ENCODE results near the gene KIFAP3. TPM values are rescaled to one million over a fixed set of nuclear protein-coding genes. Genes with fewer than 3 reads are reported as not detected.
"Not testable (repeated sequence)": the region's sequence is repeated elsewhere in the genome, so short reads cannot be mapped to it uniquely, and the experiment has no call there.

Gene KIFAP3
- total RNA-seq, 4 donors from 2014 or later: 15.5 to 25.0 (median 18.0) TPM

GRCh38 chr1:170009551-170009950, 64.9 kb downstream of the KIFAP3 start:
- ATAC-seq (no peak), DNase-seq (no peak)
- TF ChIP-seq CTCF (IDR thresholded peaks at IDR 0.05 in 4 of 5, conservative IDR thresholded peaks at IDR 0.05 in 1 of 5) (no peak), POLR2A (IDR thresholded peaks at IDR 0.05) (no peak)
- in situ Hi-C loops (cut with MboI; ENCODE audit: low sequenced_read_pairs in 4 of 4): no loop called here
- Histone ChIP-seq H3K36me3 (no peaks in the 10 kb centered on the region), H3K4me1 (no peaks in the 10 kb centered on the region), H3K9me3 (no peaks in the 10 kb centered on the region), H3K27me3 (no peaks in the 10 kb centered on the region), H3K4me3 (no peak overlapping the region), H3K27ac (no peak overlapping the region)
- intact Hi-C loops (cut with DNase I; ENCODE audit: low total_unique reads): loop anchor here (10.0 kb wide), 1 partner anchor 755 kb away; no protein-coding TSS in a partner anchor

GRCh38 chr1:170008745-170009144, 65.8 kb downstream of the KIFAP3 start:
- ATAC-seq; H3K36me3 ChIP-seq; DNase-seq; H3K4me1 ChIP-seq; H3K27me3 ChIP-seq; H3K4me3 ChIP-seq; in situ Hi-C loops (cut with MboI; ENCODE audit: low sequenced_read_pairs in 4 of 4); H3K27ac ChIP-seq; H3K9me3 ChIP-seq: not testable (repeated sequence)
- intact Hi-C loops (cut with DNase I; ENCODE audit: low total_unique reads): loop anchor here (10.0 kb wide), 1 partner anchor 756 kb away; no protein-coding TSS in a partner anchor

- ATAC-seq; H3K27me3 ChIP-seq; H3K27ac ChIP-seq; H3K4me3 ChIP-seq; DNase-seq; in situ Hi-C loops (cut with MboI; ENCODE audit: low sequenced_read_pairs in 4 of 4); H3K4me1 ChIP-seq; H3K9me3 ChIP-seq; H3K36me3 ChIP-seq: not testable (repeated sequence)
- intact Hi-C loops (cut with DNase I; ENCODE audit: low total_unique reads): loop anchor here (10.0 kb wide), 1 partner anchor 761 kb away; no protein-coding TSS in a partner anchor
Measured at GRCh38 chr1:170003270-170003835, 71.1 kb downstream of the KIFAP3 start.

GRCh38 chr1:170001266-170001665, 73.2 kb downstream of the KIFAP3 start:
- no peaks in the 10 kb centered on the region for H3K9me3 ChIP-seq
- H3K4me3 ChIP-seq: no peak overlapping the region
- H3K4me1 ChIP-seq: no peaks in the 10 kb centered on the region
- no peaks in the 10 kb centered on the region for H3K27me3 ChIP-seq
- no peaks in the 10 kb centered on the region for H3K36me3 ChIP-seq
- no peak for DNase-seq
- no peak overlapping the region for H3K27ac ChIP-seq
- intact Hi-C loops (cut with DNase I; ENCODE audit: low total_unique reads): loop anchor here (10.0 kb wide), 1 partner anchor 764 kb away; no protein-coding TSS in a partner anchor
- no peak for TF ChIP-seq CTCF (IDR thresholded peaks at IDR 0.05 in 4 of 5, conservative IDR thresholded peaks at IDR 0.05 in 1 of 5)
- TF ChIP-seq POLR2A (IDR thresholded peaks at IDR 0.05): no peak
- in situ Hi-C loops (cut with MboI; ENCODE audit: low sequenced_read_pairs in 4 of 4): no loop called here
- no peak for ATAC-seq

- Histone ChIP-seq H3K4me3 (no peak overlapping the region), H3K4me1 (no peaks in the 10 kb centered on the region), H3K36me3 (no peaks in the 10 kb centered on the region), H3K9me3 (no peaks in the 10 kb centered on the region), H3K27me3 (no peaks in the 10 kb centered on the region), H3K27ac (no peak overlapping the region)
- no peak for ATAC-seq
- intact Hi-C loops (cut with DNase I; ENCODE audit: low total_unique reads) (loop anchor here (10.0 kb wide), 1 partner anchor 765 kb away; no protein-coding TSS in a partner anchor), in situ Hi-C loops (cut with MboI; ENCODE audit: low sequenced_read_pairs in 4 of 4) (no loop called here)
- TF ChIP-seq POLR2A (IDR thresholded peaks at IDR 0.05): no peak
- no peak for TF ChIP-seq CTCF (IDR thresholded peaks at IDR 0.05 in 4 of 5, conservative IDR thresholded peaks at IDR 0.05 in 1 of 5)
- DNase-seq: no peak
Measured at GRCh38 chr1:169999761-170000160, 74.7 kb downstream of the KIFAP3 start.

GRCh38 chr1:169999331-169999741, 75.2 kb downstream of the KIFAP3 start:
- DNase-seq: peak in 1 of 2 donors; percentile 11
- Histone ChIP-seq H3K36me3 (no peaks in the 10 kb centered on the region), H3K9me3 (no peaks in the 10 kb centered on the region), H3K4me1 (no peaks in the 10 kb centered on the region), H3K27ac (no peak overlapping the region), H3K4me3 (no peak overlapping the region), H3K27me3 (no peaks in the 10 kb centered on the region)
- ATAC-seq: no peak
- in situ Hi-C loops (cut with MboI; ENCODE audit: low sequenced_read_pairs in 4 of 4) (no loop called here), intact Hi-C loops (cut with DNase I; ENCODE audit: low total_unique reads) (no loop called here)
- no peak for TF ChIP-seq CTCF (IDR thresholded peaks at IDR 0.05 in 4 of 5, conservative IDR thresholded peaks at IDR 0.05 in 1 of 5)
- no peak for TF ChIP-seq POLR2A (IDR thresholded peaks at IDR 0.05)
